HG03460 (cell line): Measurements from ENCODE around the gene APCDD1L.
"Not testable (repeated sequence)": the region's sequence is repeated elsewhere in the genome, so short reads cannot be mapped to it uniquely, and the experiment has no call there.

Experiments
- ATAC-seq: cut with Tn5 transposase; IDR thresholded peaks from one replicate; pipeline ENCODE4 v1.9.1; 2021; ENCODE audit not compliant: unreplicated experiment

APCDD1L gene

GRCh38 chr20:58446960-58447265 lies 68.3 kb downstream of the APCDD1L start:
- no peak for ATAC-seq

GRCh38 chr20:58446264-58446959 lies 68.8 kb downstream of the APCDD1L start:
- ATAC-seq, result no peak

- no peak for ATAC-seq
These were observed 70.4 kb downstream of the APCDD1L start for GRCh38 chr20:58444746-58445255.

GRCh38 chr20:58441723-58442122 lies 73.5 kb downstream of the APCDD1L start:
- ATAC-seq, result no peak

- ATAC-seq, result no peak
These were observed 75.0 kb downstream of the APCDD1L start for GRCh38 chr20:58440021-58440767.

- ATAC-seq, result no peak
These were observed 76.0 kb downstream of the APCDD1L start for GRCh38 chr20:58438970-58439808.

GRCh38 chr20:58436868-58437645 lies 78.1 kb downstream of the APCDD1L start:
- ATAC-seq, result peak; percentile 88

- ATAC-seq, result no peak
These were observed 80.0 kb downstream of the APCDD1L start for GRCh38 chr20:58435237-58435636.

- ATAC-seq, result no peak
These were observed 80.9 kb downstream of the APCDD1L start for GRCh38 chr20:58434326-58434725.

- no peak for ATAC-seq
These were observed 81.4 kb downstream of the APCDD1L start for GRCh38 chr20:58433759-58434158.

GRCh38 chr20:58433029-58433647 lies 82.1 kb downstream of the APCDD1L start:
- no peak for ATAC-seq

GRCh38 chr20:58432186-58432954 lies 82.8 kb downstream of the APCDD1L start:
- no peak for ATAC-seq

GRCh38 chr20:58431134-58431533 lies 84.1 kb downstream of the APCDD1L start:
- no peak for ATAC-seq

GRCh38 chr20:58429303-58429702 lies 85.9 kb downstream of the APCDD1L start:
- no peak for ATAC-seq

- ATAC-seq, result no peak
These were observed 86.8 kb downstream of the APCDD1L start for GRCh38 chr20:58428364-58428763.

- not testable (repeated sequence) for ATAC-seq
These were observed 87.6 kb downstream of the APCDD1L start for GRCh38 chr20:58427571-58427970.

GRCh38 chr20:58424218-58424969 lies 90.8 kb downstream of the APCDD1L start:
- no peak for ATAC-seq

- ATAC-seq, result no peak
These were observed 93.7 kb downstream of the APCDD1L start for GRCh38 chr20:58421497-58421850.
